Activated CD8-positive, alpha-beta T cell treated with anti-CD3 and anti-CD28 coated beads for 36 hours (primary cell): ENCODE results near the gene CATSPER1. TPM values are rescaled to one million over a fixed set of nuclear protein-coding genes. Genes with fewer than 3 reads are reported as not detected.

Experiments used
- ATAC-seq: fragments of 200-7000 bp; cut with Tn5 transposase; one replicate; pipeline ENCODE4 v1.10.0; 2021; ENCODE audit warnings: mild to moderate bottlenecking, moderate library complexity
- CTCF ChIA-PET: fragments of 350-600 bp; sonication (Branson Sonifier 250); formaldehyde crosslinking; loops from one replicate; lab custom pipeline; 2021; ENCODE audit warnings: antibody characterized with exemption; lab: Charles Lee
- POLR2A ChIA-PET: fragments of 350-600 bp; sonication (Branson Sonifier 250); formaldehyde crosslinking; loops from one replicate; lab custom pipeline; 2021; ENCODE audit warnings: antibody characterized with exemption; lab: Charles Lee
- DNase-seq: peaks from one replicate; pipeline ENCODE4 v3.0.0-alpha.2; 2020
- H3K27ac Mint-ChIP-seq: one replicate; pipeline ENCODE4 v1.8.0; 2021; ENCODE audit warnings: mild to moderate bottlenecking, mixed read lengths
- H3K27me3 Mint-ChIP-seq: one replicate; pipeline ENCODE4 v1.8.0; 2021; ENCODE audit warnings: mixed read lengths
- H3K36me3 Mint-ChIP-seq: one replicate; pipeline ENCODE4 v1.8.0; 2021; ENCODE audit warnings: low read depth, mixed read lengths
- H3K4me1 Mint-ChIP-seq: one replicate; pipeline ENCODE4 v1.8.0; 2021; ENCODE audit warnings: low read depth, mixed read lengths
- H3K4me3 Mint-ChIP-seq: one replicate; pipeline ENCODE4 v1.8.0; 2021; ENCODE audit warnings: mild to moderate bottlenecking, moderate library complexity, mixed read lengths
- H3K9me3 Mint-ChIP-seq: one replicate; pipeline ENCODE4 v1.8.0; 2021; ENCODE audit warnings: mixed read lengths
- intact Hi-C: fragments of 100-400 bp; cut with micrococcal nuclease; formaldehyde crosslinking; loops from one replicate; pipeline ENCODE4 v1.10.0; 2022
- total RNA-seq, 2 experiments: library from RNA; stranded (reverse); gene quantifications; one replicate each; pipeline ENCODE4 v1.2.3, GENCODE V29; 2021
- TF ChIP-seq, protein P1 (sequence below): fragments of 200-600 bp; IDR thresholded peaks from one replicate; pipeline ENCODE4 v1.8.0; 2022; ENCODE audit warnings: antibody characterized with exemption, mild to moderate bottlenecking

CATSPER1 gene
- total RNA-seq, 2 experiments from 2014 or later = not detected

- TF ChIP-seq, protein P1, sequence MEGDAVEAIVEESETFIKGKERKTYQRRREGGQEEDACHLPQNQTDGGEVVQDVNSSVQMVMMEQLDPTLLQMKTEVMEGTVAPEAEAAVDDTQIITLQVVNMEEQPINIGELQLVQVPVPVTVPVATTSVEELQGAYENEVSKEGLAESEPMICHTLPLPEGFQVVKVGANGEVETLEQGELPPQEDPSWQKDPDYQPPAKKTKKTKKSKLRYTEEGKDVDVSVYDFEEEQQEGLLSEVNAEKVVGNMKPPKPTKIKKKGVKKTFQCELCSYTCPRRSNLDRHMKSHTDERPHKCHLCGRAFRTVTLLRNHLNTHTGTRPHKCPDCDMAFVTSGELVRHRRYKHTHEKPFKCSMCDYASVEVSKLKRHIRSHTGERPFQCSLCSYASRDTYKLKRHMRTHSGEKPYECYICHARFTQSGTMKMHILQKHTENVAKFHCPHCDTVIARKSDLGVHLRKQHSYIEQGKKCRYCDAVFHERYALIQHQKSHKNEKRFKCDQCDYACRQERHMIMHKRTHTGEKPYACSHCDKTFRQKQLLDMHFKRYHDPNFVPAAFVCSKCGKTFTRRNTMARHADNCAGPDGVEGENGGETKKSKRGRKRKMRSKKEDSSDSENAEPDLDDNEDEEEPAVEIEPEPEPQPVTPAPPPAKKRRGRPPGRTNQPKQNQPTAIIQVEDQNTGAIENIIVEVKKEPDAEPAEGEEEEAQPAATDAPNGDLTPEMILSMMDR = no peak
- H3K4me1 Mint-ChIP-seq = no peaks in the 10 kb centered on the region
- no peak overlapping the region for H3K27ac Mint-ChIP-seq
- ChIA-PET POLR2A (interaction anchor here (1.0 to 1.5 kb wide), 3 partner anchors 14 to 117 kb away, joined by 3 read pairs; partner anchors contain the start of gene CCDC85B), CTCF (interaction anchor here (1.4 kb wide), 1 partner anchor 92 kb away, joined by 5 read pairs; no protein-coding TSS in a partner anchor)
- ATAC-seq (no peak), DNase-seq (no peak)
- H3K4me3 Mint-ChIP-seq = no peak overlapping the region
- H3K9me3 Mint-ChIP-seq = no peaks in the 10 kb centered on the region
- peaks cover 33% of the 10 kb centered on the region for H3K36me3 Mint-ChIP-seq
- intact Hi-C loops = no loop called here
- H3K27me3 Mint-ChIP-seq = no peaks in the 10 kb centered on the region
Observed at GRCh38 chr11:65976216-65977176, 49.8 kb downstream of the CATSPER1 start.

DNA sequence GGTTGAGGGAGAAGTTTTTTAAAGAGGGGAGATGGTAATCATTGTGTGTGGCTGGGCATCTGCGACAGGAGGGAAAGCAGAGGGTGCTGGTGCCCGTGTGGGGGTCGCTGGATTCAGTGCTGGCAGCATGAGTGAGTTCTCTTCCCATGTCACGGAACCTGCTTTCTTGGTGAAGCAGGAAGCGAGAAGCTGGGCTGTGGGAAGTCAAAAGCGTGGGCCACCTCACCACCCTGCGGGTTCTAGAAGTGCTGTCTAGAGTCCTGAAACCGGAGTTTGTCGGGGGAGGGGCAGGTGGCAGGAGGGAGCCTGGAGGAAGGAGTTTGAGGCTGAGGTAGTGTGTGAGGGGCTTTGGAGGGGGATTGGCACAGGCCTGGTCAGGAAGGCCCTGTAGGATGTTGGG, 50.5 kb downstream of the CATSPER1 start:
- H3K36me3 Mint-ChIP-seq = peaks cover 33% of the 10 kb centered on the region
- POLR2A ChIA-PET = interaction anchor here (0.6 to 1.2 kb wide), 4 partner anchors 11 to 264 kb away, joined by 3 to 4 read pairs (median 3); partner anchors contain the start of gene CCDC85B
- ATAC-seq = no peak

DNA sequence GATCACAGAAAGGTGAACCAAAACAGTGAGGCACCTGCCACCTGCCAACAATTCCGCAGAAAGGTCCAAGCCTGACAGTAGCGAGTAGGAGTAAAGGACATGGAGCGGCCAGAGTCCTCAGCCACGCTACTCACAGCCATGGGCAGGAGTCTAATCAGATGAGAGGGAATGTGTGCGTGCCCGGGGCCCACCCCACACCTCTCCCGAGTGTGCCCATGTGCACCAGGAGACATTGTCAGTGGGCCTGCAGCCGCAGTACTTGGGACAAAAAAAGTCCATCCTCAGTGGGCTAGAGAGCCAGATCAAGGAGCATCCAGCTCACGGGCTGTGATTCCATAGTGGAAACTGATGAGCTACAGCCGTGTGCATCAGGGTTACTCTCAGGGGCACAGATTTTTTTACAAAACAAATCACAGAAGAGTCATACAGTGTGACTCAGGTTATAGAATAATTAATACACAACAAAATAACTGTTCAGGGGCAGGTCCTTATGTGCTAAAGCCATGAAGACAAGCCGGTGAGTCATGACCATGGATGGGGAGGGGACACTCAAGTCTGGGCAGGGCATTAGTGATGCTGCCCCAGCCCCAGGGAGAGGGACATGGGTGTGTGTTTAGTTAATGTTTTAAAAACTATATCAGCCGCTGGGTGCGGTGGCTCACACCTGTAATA, 52.7 kb downstream of the CATSPER1 start:
- POLR2A ChIA-PET = no interaction called here
- Mint-ChIP-seq H3K4me3 (no peak overlapping the region), H3K9me3 (no peaks in the 10 kb centered on the region), H3K27ac (no peak overlapping the region), H3K4me1 (no peaks in the 10 kb centered on the region), H3K27me3 (no peaks in the 10 kb centered on the region), H3K36me3 (peaks cover 37% of the 10 kb centered on the region)
- no peak for ATAC-seq
- CTCF ChIA-PET = interaction anchor here (1.4 kb wide), 1 partner anchor 15 kb away, joined by 3 read pairs; no protein-coding TSS in a partner anchor
- intact Hi-C loops = no loop called here
- DNase-seq = no peak
- TF ChIP-seq, protein P1 = no peak

More for the DNA sequence above, 50.5 kb downstream of the CATSPER1 start:
- TF ChIP-seq, protein P1 = no peak
- H3K9me3 Mint-ChIP-seq = no peaks in the 10 kb centered on the region
- CTCF ChIA-PET = interaction anchor here (1.4 kb wide), 1 partner anchor 91 kb away, joined by 5 read pairs; no protein-coding TSS in a partner anchor
- no peaks in the 10 kb centered on the region for H3K4me1 Mint-ChIP-seq
- DNase-seq = no peak
- no peak overlapping the region for H3K4me3 Mint-ChIP-seq
- peak overlapping the region; percentile 54 for H3K27ac Mint-ChIP-seq
- H3K27me3 Mint-ChIP-seq = no peaks in the 10 kb centered on the region
- intact Hi-C loops = no loop called here

- CTCF ChIA-PET = interaction anchor here (1.4 to 1.7 kb wide), 3 partner anchors 16 to 72 kb away, joined by 3 to 4 read pairs (median 4); no protein-coding TSS in a partner anchor
- DNase-seq = no peak
- POLR2A ChIA-PET = interaction anchor here (1.0 to 1.4 kb wide), 2 partner anchors 9 to 88 kb away, joined by 3 to 7 read pairs; no protein-coding TSS in a partner anchor
- no peak for ATAC-seq
- peaks cover 42% of the 10 kb centered on the region for H3K36me3 Mint-ChIP-seq
- H3K4me1 Mint-ChIP-seq = no peaks in the 10 kb centered on the region
- TF ChIP-seq, protein P1 = no peak
- H3K9me3 Mint-ChIP-seq = no peaks in the 10 kb centered on the region
- H3K27me3 Mint-ChIP-seq = no peaks in the 10 kb centered on the region
- intact Hi-C loops = no loop called here
- H3K4me3 Mint-ChIP-seq = no peak overlapping the region
- H3K27ac Mint-ChIP-seq = no peak overlapping the region
Observed at GRCh38 chr11:65972116-65972515, 54.2 kb downstream of the CATSPER1 start.
